ENCODE data around the gene DMRT2. TPM values are rescaled to one million over a fixed set of nuclear protein-coding genes. Genes with fewer than 3 reads are reported as not detected.

DMRT2 gene
- total RNA-seq, 1 experiment from 2014 or later: not detected

- no peak for TF ChIP-seq CTCF (conservative IDR thresholded peaks at IDR 0.05)
- Histone ChIP-seq H4K8ac (replicated peaks; ENCODE audit: insufficient read length, low read depth, low read length) (no peak overlapping the region), H3K18ac (ENCODE audit: insufficient read length, low read depth, low read length) (no peak overlapping the region), H2BK12ac (ENCODE audit: insufficient read length, low read depth, low read length) (no peak overlapping the region), H2BK5ac (ENCODE audit: insufficient read length, low read length) (no peak overlapping the region), H3K27ac (ENCODE audit: insufficient read length, low read depth, low read length) (no peak overlapping the region), H2AFZ (ENCODE audit: low read length) (no peak overlapping the region), H3K4ac (ENCODE audit: low read depth, low read length) (no peak overlapping the region), H2BK15ac (ENCODE audit: low read depth, low read length) (no peak overlapping the region), H3K79me1 (ENCODE audit: insufficient read depth, low read depth, low read length, poor library complexity, severe bottlenecking) (no peaks in the 10 kb centered on the region), H3K23ac (ENCODE audit: insufficient read length, low read depth, low read length) (no peak overlapping the region), H3K14ac (ENCODE audit: insufficient read depth, low read length) (no peak overlapping the region), H3K9me3 (ENCODE audit: control insufficient read depth, low read depth, low read length) (peaks cover 25% of the 10 kb centered on the region), H2AK5ac (ENCODE audit: insufficient read length, low read length) (no peak overlapping the region), H3K4me2 (ENCODE audit: insufficient read depth, insufficient read length, low read length) (no peak overlapping the region), H3K4me1 (ENCODE audit: insufficient read depth, low read length) (no peaks in the 10 kb centered on the region), H2BK120ac (ENCODE audit: low read depth, low read length, poor library complexity, severe bottlenecking) (no peak overlapping the region), H3K56ac (ENCODE audit: insufficient read length, low read depth, low read length) (no peak overlapping the region), H4K20me1 (ENCODE audit: control insufficient read depth, insufficient read depth, insufficient read length) (no peaks in the 10 kb centered on the region), H3K27me3 (ENCODE audit: insufficient read depth, low read length) (no peaks in the 10 kb centered on the region), H3K79me2 (ENCODE audit: insufficient read depth, low read length) (no peaks in the 10 kb centered on the region), H3K9ac (ENCODE audit: extremely low read depth, insufficient read length, low read length) (no peak overlapping the region), H3T11ph (ENCODE audit: low read length) (no peak overlapping the region), H4K91ac (ENCODE audit: insufficient read length, low read depth, low read length) (no peak overlapping the region), H3K23me2 (ENCODE audit: insufficient read length, low read depth, low read length, poor library complexity, severe bottlenecking) (no peaks in the 10 kb centered on the region), H2BK20ac (ENCODE audit: low read depth, low read length, poor library complexity, severe bottlenecking) (no peak overlapping the region), H4K5ac (ENCODE audit: insufficient read length, low read depth, low read length) (no peak overlapping the region)
- Mint-ChIP-seq H3K4me3 (no peak overlapping the region), H3K9me3 (peaks cover 5 to 20% of the 10 kb centered on the region in 2 experiments; a peak in 4 of 5 replicates), H3K27ac (no peak overlapping the region), H3K27me3 (ENCODE audit: low read depth) (peaks cover 10% of the 10 kb centered on the region), H3K36me3 (ENCODE audit: insufficient read depth in 1 of 3, low read depth in 3 of 3) (no peaks in the 10 kb centered on the region; a peak in 2 of 7 replicates), H3K4me1 (no peaks in the 10 kb centered on the region)
- no CpG with 5 or more reads among the region's 2 CpGs for WGBS (ENCODE audit: extremely low coverage, insufficient read length, low lambda C conversion rate)
- DNase-seq: no peak
Observed at GRCh38 chr9:1077616-1078015, 27.5 kb downstream of the DMRT2 start.
